SU-DHL-6 (cell line): ENCODE data around the gene RIMBP2.

Source experiments
- CTCF ChIP-seq: fragments of 200-600 bp; sonication (generic); IDR thresholded peaks from one replicate; pipeline ENCODE4 v1.5.1; 2017; ENCODE audit warnings: antibody characterized with exemption, mild to moderate bottlenecking, low read length, moderate library complexity; ENCODE audit not compliant: insufficient read depth, poor library complexity, severe bottlenecking
- EZH2phosphoT487 ChIP-seq: fragments of 200-600 bp; sonication (generic), shearing (Covaris generic); conservative IDR thresholded peaks from 2 replicates; pipeline ENCODE4 v1.6.1; 2018; ENCODE audit warnings: mild to moderate bottlenecking, antibody characterized with exemption, low read length, moderate library complexity, mixed read lengths

- no peak for TF ChIP-seq CTCF
- no peak for TF ChIP-seq EZH2phosphoT487
Observed at GRCh38 chr12:130439250-130439649, 276.8 kb downstream of the RIMBP2 start.
